Pancreas (tissue), 10 donors: ENCODE data around the gene CCNI2. TPM values are rescaled to one million over a fixed set of nuclear protein-coding genes. Genes with fewer than 3 reads are reported as not detected.

Experiments
- ATAC-seq, 4 donors: fragments of 200-7000 bp; cut with Tn5 transposase; one replicate each; pipeline versions ENCODE4 v1.8.0 to v1.9.1; 2020; ENCODE audit warnings: mild to moderate bottlenecking in 4 of 4, moderate library complexity in 4 of 4
- DNase-seq, 6 donors: peaks; one replicate each; pipeline ENCODE4 v3.0.0-alpha.2; 2020
- FAIRE-seq: peaks from 2 replicates; lab custom pipeline; 2012; peaks lifted over from hg19 to GRCh38; lab: Jason Lieb, UNC
- H3K27ac ChIP-seq, 4 donors: fragments of 200-600 bp; sonication (generic); 1 replicate in 3 of 4; 2 replicates in 1 of 4; pipeline versions ENCODE4 v1.5.0 to v1.8.0; 2020
- H3K27me3 ChIP-seq, 4 donors: fragments of 200-600 bp; one replicate each; pipeline ENCODE4 v1.8.0; 2021
- H3K36me3 ChIP-seq, 3 donors: fragments of 200-600 bp; sonication (generic) in 1 of 3; one replicate each; pipeline versions ENCODE4 v1.5.0 to v1.8.0; 2020 to 2021
- H3K4me1 ChIP-seq, 3 donors: fragments of 200-600 bp; one replicate each; pipeline ENCODE4 v1.8.0; 2021
- H3K4me3 ChIP-seq, 4 donors: fragments of 200-600 bp; sonication (generic) in 2 of 4; one replicate each; pipeline versions ENCODE4 v1.5.0 to v1.8.0; 2020 to 2021
- H3K9me3 ChIP-seq, 4 donors: fragments of 200-600 bp; one replicate each; pipeline ENCODE4 v1.8.0; 2021
- whole genome bisulfite sequencing, 2 donors: extraction: QIAGEN DNeasy Blood & Tissue Kit; methylation state at CpG; one replicate each; pipeline ENCODE4 v1.1.7; 2013; 5-methylcytosine and 5-hydroxymethylcytosine counted together
- intact Hi-C, 3 donors: fragments of 100-400 bp; cut with DNase I; formaldehyde crosslinking; loops; one replicate each; pipeline versions ENCODE4 v1.11.1 to v1.14.2; 2022
- polyA plus RNA-seq, 2 donors: library from polyadenylated mRNA; stranded (reverse); fragments of 200-250 nt; gene quantifications; one replicate each; pipeline ENCODE4 v1.2.3, GENCODE V29; 2013
- total RNA-seq, 6 donors: library from RNA; stranded (reverse); fragmentation: NEBNext Ultra II Directional in 4 of 6; extraction: Animal tissue kit (Norgen Biotek cat#: 25700) in 4 of 6; gene quantifications; one replicate each; pipeline versions ENCODE4 v1.2.1 to v1.2.4, GENCODE V29; 2021 to 2023
- TF ChIP-seq, protein P1 (sequence below), 4 donors: fragments of 200-600 bp; sonication (generic) in 3 of 4; IDR thresholded peaks; one replicate each; pipeline versions ENCODE4 v1.5.0 to v1.8.0; 2021; ENCODE audit warnings: antibody characterized with exemption in 4 of 4
- donor health status: healthy with polysubstance abuse.
- donor health status: DM: no; HTN: no; CAD: no; lungs with moderate emphysema.
- donor health status: DM: no; HTN: no; CAD: no.
- donor health status: control.
- donor health status: control.
- donor health status: Bipolar disorder and iron deficiency.
- donor health status: DM: yes; HTN: yes; CAD: no.
- donor health status: DM: no; HTN: no; CAD: no.
- donor health status: DM: no; HTN: no; CAD: no.
- donor health status: DM: yes; HTN: yes; CAD: no.

Gene CCNI2
- total and polyA plus RNA-seq, 8 donors, result 0.69 to 4.4 (median 1.3) TPM

- Histone ChIP-seq H3K36me3 (no peaks in the 10 kb centered on the region), H3K4me3 (no peak overlapping the region), H3K4me1 (peaks cover 0 to 5% (median 0%) of the 10 kb centered on the region in 3 donors), H3K27ac (no peak overlapping the region), H3K9me3 (no peaks in the 10 kb centered on the region), H3K27me3 (no peaks in the 10 kb centered on the region)
- 81 to 84% methylated on average over 8 of the region's 8 CpGs for WGBS, 2 donors
- intact Hi-C loops, result no loop called here
- no peak for ATAC-seq
- FAIRE-seq, result no peak
- DNase-seq, result no peak
- TF ChIP-seq, protein P1, sequence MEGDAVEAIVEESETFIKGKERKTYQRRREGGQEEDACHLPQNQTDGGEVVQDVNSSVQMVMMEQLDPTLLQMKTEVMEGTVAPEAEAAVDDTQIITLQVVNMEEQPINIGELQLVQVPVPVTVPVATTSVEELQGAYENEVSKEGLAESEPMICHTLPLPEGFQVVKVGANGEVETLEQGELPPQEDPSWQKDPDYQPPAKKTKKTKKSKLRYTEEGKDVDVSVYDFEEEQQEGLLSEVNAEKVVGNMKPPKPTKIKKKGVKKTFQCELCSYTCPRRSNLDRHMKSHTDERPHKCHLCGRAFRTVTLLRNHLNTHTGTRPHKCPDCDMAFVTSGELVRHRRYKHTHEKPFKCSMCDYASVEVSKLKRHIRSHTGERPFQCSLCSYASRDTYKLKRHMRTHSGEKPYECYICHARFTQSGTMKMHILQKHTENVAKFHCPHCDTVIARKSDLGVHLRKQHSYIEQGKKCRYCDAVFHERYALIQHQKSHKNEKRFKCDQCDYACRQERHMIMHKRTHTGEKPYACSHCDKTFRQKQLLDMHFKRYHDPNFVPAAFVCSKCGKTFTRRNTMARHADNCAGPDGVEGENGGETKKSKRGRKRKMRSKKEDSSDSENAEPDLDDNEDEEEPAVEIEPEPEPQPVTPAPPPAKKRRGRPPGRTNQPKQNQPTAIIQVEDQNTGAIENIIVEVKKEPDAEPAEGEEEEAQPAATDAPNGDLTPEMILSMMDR (IDR thresholded peaks at IDR 0.05), result no peak
Measured at GRCh38 chr5:132772291-132773070, 25.3 kb downstream of the CCNI2 start.

DNA sequence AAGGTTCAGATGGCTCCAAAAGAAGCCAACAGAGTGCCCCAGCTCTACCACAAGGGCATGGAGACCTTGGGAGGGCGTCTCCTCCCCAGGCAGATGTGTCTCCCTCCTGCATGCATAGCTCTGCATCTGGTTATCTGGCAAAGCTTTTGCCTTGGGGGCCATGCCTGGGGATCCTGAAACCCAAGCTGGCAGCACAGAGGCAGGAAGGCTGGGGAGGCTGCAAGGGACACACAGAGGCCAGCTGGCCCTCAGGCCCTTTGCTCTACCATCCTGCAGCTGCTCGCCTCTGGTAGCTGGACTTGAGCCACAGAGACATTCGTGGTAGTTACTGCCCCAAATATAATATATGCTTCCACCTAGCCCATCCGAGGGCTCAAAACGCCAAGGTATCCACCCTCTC, 25.9 kb downstream of the CCNI2 start:
- FAIRE-seq (no peak), ATAC-seq (no peak), DNase-seq (no peak)
- Histone ChIP-seq H3K4me3 (no peak overlapping the region), H3K36me3 (no peaks in the 10 kb centered on the region), H3K27ac (no peak overlapping the region), H3K27me3 (no peaks in the 10 kb centered on the region), H3K4me1 (peaks cover 0 to 9% (median 2%) of the 10 kb centered on the region in 3 donors), H3K9me3 (no peaks in the 10 kb centered on the region)
- 82 to 84% methylated on average over 5 of the region's 5 CpGs for WGBS, 2 donors
- intact Hi-C loops, result no loop called here
- TF ChIP-seq, protein P1 (IDR thresholded peaks at IDR 0.05), result no peak

GRCh38 chr5:132773601-132774355, 26.6 kb downstream of the CCNI2 start:
- H3K27ac ChIP-seq, result no peak overlapping the region
- no peaks in the 10 kb centered on the region for H3K36me3 ChIP-seq
- peaks cover 0 to 14% (median 6%) of the 10 kb centered on the region in 3 donors for H3K4me1 ChIP-seq
- H3K4me3 ChIP-seq, result no peak overlapping the region
- no peaks in the 10 kb centered on the region for H3K9me3 ChIP-seq
- ATAC-seq (no peak), DNase-seq (no peak), FAIRE-seq (no peak)
- no peaks in the 10 kb centered on the region for H3K27me3 ChIP-seq
- intact Hi-C loops, result no loop called here
- TF ChIP-seq, protein P1 (IDR thresholded peaks at IDR 0.05), result no peak
- 72 to 75% methylated on average over 12 of the region's 12 CpGs for WGBS, 2 donors

- H3K4me1 ChIP-seq, result peaks cover 0 to 14% (median 6%) of the 10 kb centered on the region in 3 donors
- H3K36me3 ChIP-seq, result no peaks in the 10 kb centered on the region
- TF ChIP-seq, protein P1 (IDR thresholded peaks at IDR 0.05), result no peak
- intact Hi-C loops, result no loop called here
- ATAC-seq, result no peak
- H3K9me3 ChIP-seq, result no peaks in the 10 kb centered on the region
- DNase-seq, result no peak
- H3K4me3 ChIP-seq, result no peak overlapping the region
- FAIRE-seq, result no peak
- 58 to 73% methylated on average over 3 of the region's 3 CpGs for WGBS, 2 donors
- no peak overlapping the region for H3K27ac ChIP-seq
- no peaks in the 10 kb centered on the region for H3K27me3 ChIP-seq
Measured at GRCh38 chr5:132774406-132774805, 27.2 kb downstream of the CCNI2 start.
